IgD-negative memory B cell (primary cell): ENCODE results near the gene ALDH1A1. TPM values are rescaled to one million over a fixed set of nuclear protein-coding genes. Genes with fewer than 3 reads are reported as not detected.

Experiments
- H3K27ac Mint-ChIP-seq, 3 donors: one replicate each; pipeline ENCODE4 v1.8.0; 2020 to 2022; ENCODE audit warnings: mild to moderate bottlenecking in 3 of 3, mixed read lengths in 3 of 3, moderate library complexity in 1 of 3
- H3K27me3 Mint-ChIP-seq: one replicate; pipeline ENCODE4 v1.8.0; 2021; ENCODE audit warnings: mixed read lengths
- H3K36me3 Mint-ChIP-seq: one replicate; pipeline ENCODE4 v1.8.0; 2020; ENCODE audit warnings: mild to moderate bottlenecking, mixed read lengths
- H3K4me1 Mint-ChIP-seq, 3 donors: one replicate each; pipeline ENCODE4 v1.8.0; 2020 to 2022; ENCODE audit warnings: mixed read lengths in 3 of 3, mild to moderate bottlenecking in 1 of 3
- H3K4me3 Mint-ChIP-seq, 4 donors: one replicate each; pipeline ENCODE4 v1.8.0; 2020 to 2022; ENCODE audit warnings: mild to moderate bottlenecking in 4 of 4, mixed read lengths in 4 of 4, moderate library complexity in 3 of 4
- H3K9me3 Mint-ChIP-seq, 3 donors: one replicate each; pipeline ENCODE4 v1.8.0; 2020 to 2021; ENCODE audit warnings: mixed read lengths in 3 of 3, mild to moderate bottlenecking in 1 of 3
- polyA plus RNA-seq: library from polyadenylated mRNA; unstranded; fragments of 300-500 nt; fragmentation: Illumina TruSeq; gene quantifications from one replicate; pipeline ENCODE4 v1.2.3, GENCODE V29; 2021

Gene ALDH1A1
- polyA plus RNA-seq, 1 donor from 2014 or later, result 0.10 TPM

GRCh38 chr9:72924154-72924790 is 28.6 kb downstream of the ALDH1A1 start:
- H3K27ac Mint-ChIP-seq, result no peak overlapping the region
- H3K4me3 Mint-ChIP-seq, result no peak overlapping the region

GRCh38 chr9:72923077-72923476 is 29.8 kb downstream of the ALDH1A1 start:
- Mint-ChIP-seq H3K4me1 (no peaks in the 10 kb centered on the region), H3K9me3 (no peaks in the 10 kb centered on the region), H3K27ac (no peak overlapping the region), H3K4me3 (no peak overlapping the region), H3K27me3 (peaks cover 2% of the 10 kb centered on the region), H3K36me3 (peaks cover 2% of the 10 kb centered on the region)

More at GRCh38 chr9:72924154-72924790, 28.6 kb downstream of the ALDH1A1 start:
- Mint-ChIP-seq H3K4me1 (no peaks in the 10 kb centered on the region), H3K36me3 (peaks cover 2% of the 10 kb centered on the region), H3K9me3 (no peaks in the 10 kb centered on the region), H3K27me3 (peaks cover 2% of the 10 kb centered on the region)

- Mint-ChIP-seq H3K27me3 (no peaks in the 10 kb centered on the region), H3K27ac (no peak overlapping the region), H3K4me3 (no peak overlapping the region), H3K4me1 (no peaks in the 10 kb centered on the region), H3K9me3 (no peaks in the 10 kb centered on the region), H3K36me3 (peaks cover 2% of the 10 kb centered on the region)
Observed at GRCh38 chr9:72921888-72922654, 30.8 kb downstream of the ALDH1A1 start.

DNA sequence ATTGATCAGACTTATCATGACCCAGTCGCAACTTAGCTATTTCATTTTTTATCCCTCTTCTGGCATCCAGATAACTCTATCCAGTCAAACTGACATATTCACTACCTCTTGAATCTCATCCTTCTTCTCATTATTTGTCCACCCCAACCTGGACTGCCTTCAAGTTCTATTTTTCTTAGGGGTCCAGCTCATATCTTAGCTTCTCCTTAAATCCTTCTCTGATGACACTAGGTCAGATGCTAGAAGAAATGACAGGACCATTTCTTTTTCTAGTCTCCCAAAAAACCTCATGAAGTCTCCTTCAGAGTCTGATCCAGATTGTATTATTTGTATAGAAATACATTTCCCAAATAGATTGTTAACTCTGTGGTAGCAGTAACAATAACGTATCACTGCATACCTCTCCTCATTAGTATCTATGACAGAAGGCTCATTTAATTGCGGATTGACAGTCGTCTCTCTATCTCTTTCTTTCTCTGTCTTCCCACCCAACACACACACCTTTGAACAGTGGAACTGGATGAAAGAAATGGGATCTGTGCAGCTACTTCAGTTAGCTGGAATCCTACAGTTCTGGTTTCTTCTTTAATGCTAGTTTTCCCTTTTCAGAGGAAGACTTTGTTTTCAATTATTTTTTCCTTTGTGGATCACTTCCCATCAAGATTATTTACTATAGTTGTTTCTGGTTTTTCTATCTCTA is 33.5 kb downstream of the ALDH1A1 start:
- Mint-ChIP-seq H3K27me3 (no peaks in the 10 kb centered on the region), H3K27ac (no peak overlapping the region), H3K4me1 (no peaks in the 10 kb centered on the region), H3K9me3 (no peaks in the 10 kb centered on the region), H3K4me3 (no peak overlapping the region), H3K36me3 (peaks cover 2% of the 10 kb centered on the region)

GRCh38 chr9:72917892-72918509 is 34.9 kb downstream of the ALDH1A1 start:
- H3K4me3 Mint-ChIP-seq, result no peak overlapping the region

GRCh38 chr9:72915659-72916058 is 37.2 kb downstream of the ALDH1A1 start:
- Mint-ChIP-seq H3K4me1 (no peaks in the 10 kb centered on the region), H3K27me3 (no peaks in the 10 kb centered on the region), H3K27ac (no peak overlapping the region), H3K36me3 (no peaks in the 10 kb centered on the region), H3K9me3 (no peaks in the 10 kb centered on the region), H3K4me3 (no peak overlapping the region)

More at GRCh38 chr9:72917892-72918509, 34.9 kb downstream of the ALDH1A1 start:
- Mint-ChIP-seq H3K36me3 (peaks cover 2% of the 10 kb centered on the region), H3K9me3 (no peaks in the 10 kb centered on the region), H3K4me1 (no peaks in the 10 kb centered on the region), H3K27me3 (no peaks in the 10 kb centered on the region), H3K27ac (no peak overlapping the region)

DNA sequence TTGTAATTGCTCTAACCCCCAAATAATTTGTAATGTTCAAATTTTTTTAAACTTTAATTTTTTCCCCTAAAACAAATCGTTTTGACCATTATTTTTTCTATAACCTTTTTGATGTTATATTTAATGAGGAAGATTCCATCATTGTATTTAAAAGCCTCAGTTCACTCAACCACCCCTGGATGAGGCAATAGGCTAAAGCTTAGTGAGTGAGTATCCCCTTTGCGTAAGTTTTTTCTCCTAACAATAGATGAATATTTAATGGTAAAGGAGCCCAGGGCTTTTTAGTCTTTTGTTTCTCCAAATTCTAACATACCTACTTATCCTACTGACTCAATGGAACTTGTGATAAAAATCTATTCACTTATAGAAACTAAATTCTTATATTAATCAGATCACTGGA is 38.1 kb downstream of the ALDH1A1 start:
- H3K27me3 Mint-ChIP-seq, result no peaks in the 10 kb centered on the region
- no peak overlapping the region for H3K4me3 Mint-ChIP-seq
- no peaks in the 10 kb centered on the region for H3K9me3 Mint-ChIP-seq
- H3K36me3 Mint-ChIP-seq, result no peaks in the 10 kb centered on the region
- H3K4me1 Mint-ChIP-seq, result no peaks in the 10 kb centered on the region
- no peak overlapping the region for H3K27ac Mint-ChIP-seq

DNA sequence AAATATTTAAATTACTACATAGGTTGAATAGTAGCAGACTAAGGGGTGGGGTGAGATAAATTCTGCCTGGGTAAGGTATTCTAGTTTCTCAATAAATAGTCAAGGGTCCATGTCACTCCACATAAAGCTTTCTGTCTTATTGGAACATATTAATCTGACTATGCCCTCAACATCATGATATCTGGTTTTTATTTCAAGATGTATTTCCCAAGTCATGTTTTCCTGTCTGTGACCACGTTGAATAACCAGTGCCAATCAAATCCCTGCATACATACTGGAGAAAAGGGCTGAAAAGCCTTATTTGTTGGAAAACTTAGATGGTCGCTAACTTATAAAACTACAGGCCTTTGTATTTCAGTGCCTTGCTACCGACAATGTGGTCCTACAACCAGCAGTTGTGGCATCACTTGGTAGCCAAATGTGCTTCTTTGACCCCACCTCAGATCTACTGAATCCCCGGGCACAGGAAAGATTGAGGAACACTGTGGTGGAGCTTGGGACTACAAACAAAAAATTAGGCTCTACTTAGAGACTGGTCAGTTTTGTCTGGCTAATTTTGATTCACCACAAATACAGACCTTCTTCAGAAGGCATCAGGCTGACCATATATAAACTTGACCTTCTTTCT is 39.4 kb downstream of the ALDH1A1 start:
- no peaks in the 10 kb centered on the region for H3K4me1 Mint-ChIP-seq
- no peaks in the 10 kb centered on the region for H3K27me3 Mint-ChIP-seq
- H3K9me3 Mint-ChIP-seq, result no peaks in the 10 kb centered on the region

DNA sequence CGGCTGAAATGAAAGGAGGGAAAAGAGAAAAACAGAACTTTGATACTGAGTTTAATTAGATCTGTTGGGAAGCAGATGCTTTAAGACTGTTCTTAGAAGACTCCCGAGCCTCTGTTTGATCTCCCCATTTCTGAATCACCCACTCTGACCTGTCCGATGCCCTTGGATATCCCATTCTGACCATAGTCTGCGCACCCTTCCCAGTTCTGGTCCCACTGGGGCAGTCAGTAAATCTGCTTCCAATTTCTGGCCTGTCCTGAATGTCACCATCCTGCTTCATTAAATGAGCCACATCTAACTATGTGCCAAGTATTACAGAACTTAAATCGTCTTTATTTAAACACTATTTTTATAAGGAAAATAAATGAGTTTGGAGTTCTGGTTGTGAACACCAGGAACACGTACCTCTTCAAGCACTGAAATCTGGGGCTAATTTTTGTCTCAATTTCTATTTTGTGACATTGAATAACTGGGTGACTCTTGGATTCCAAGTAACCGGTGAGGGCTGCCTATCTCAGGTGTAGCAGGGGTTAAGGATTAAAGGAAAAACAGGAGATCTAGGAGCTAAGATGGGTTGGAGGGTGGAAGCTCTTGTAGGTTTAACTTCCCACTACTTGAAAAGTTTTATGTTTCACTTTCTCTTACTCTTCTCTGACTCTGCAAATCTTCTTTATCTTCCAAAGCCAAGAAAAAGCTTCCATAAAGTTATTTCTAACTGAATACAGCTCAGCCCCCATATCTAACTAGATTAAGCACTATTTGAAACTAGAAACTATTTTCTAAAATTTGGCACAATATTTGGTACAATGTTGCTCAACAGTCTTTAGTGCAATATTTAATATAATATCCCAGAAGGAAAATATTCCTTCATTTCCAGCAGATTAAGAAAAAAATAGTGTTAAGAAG is 40.1 kb downstream of the ALDH1A1 start:
- no peaks in the 10 kb centered on the region for H3K36me3 Mint-ChIP-seq
- no peaks in the 10 kb centered on the region for H3K27me3 Mint-ChIP-seq
- no peaks in the 10 kb centered on the region for H3K4me1 Mint-ChIP-seq
- H3K4me3 Mint-ChIP-seq, result no peak overlapping the region
- H3K9me3 Mint-ChIP-seq, result no peaks in the 10 kb centered on the region
- no peak overlapping the region for H3K27ac Mint-ChIP-seq

More for the DNA sequence above, 39.4 kb downstream of the ALDH1A1 start:
- H3K27ac Mint-ChIP-seq, result no peak overlapping the region
- H3K4me3 Mint-ChIP-seq, result no peak overlapping the region
- no peaks in the 10 kb centered on the region for H3K36me3 Mint-ChIP-seq

- H3K4me1 Mint-ChIP-seq, result no peaks in the 10 kb centered on the region
- H3K9me3 Mint-ChIP-seq, result no peaks in the 10 kb centered on the region
- H3K4me3 Mint-ChIP-seq, result no peak overlapping the region
- no peaks in the 10 kb centered on the region for H3K36me3 Mint-ChIP-seq
- no peaks in the 10 kb centered on the region for H3K27me3 Mint-ChIP-seq
- H3K27ac Mint-ChIP-seq, result no peak overlapping the region
Observed at GRCh38 chr9:72911816-72912215, 41.0 kb downstream of the ALDH1A1 start.

GRCh38 chr9:72911247-72911775 is 41.5 kb downstream of the ALDH1A1 start:
- H3K36me3 Mint-ChIP-seq, result no peaks in the 10 kb centered on the region
- no peaks in the 10 kb centered on the region for H3K27me3 Mint-ChIP-seq
- H3K4me1 Mint-ChIP-seq, result no peaks in the 10 kb centered on the region
- H3K4me3 Mint-ChIP-seq, result no peak overlapping the region
- no peaks in the 10 kb centered on the region for H3K9me3 Mint-ChIP-seq
- H3K27ac Mint-ChIP-seq, result no peak overlapping the region

DNA sequence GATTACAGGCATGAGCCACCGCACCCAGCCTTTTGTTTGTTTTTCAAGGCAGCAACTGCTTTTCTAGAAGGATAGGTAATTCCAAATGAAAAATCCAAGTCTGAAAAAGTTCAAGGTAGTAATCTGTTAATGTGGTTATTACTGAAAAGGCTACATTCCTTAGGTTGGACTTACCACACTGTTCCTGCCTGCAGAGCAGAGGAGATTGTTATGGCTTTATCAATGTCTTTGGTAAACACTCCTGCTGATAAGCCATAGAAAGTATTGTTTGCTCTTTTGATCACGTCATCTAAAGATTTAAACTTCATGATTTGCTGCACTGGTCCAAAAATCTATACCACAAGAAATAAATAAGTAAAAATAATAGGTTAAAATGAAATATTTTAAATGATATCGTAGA is 43.4 kb downstream of the ALDH1A1 start:
- H3K9me3 Mint-ChIP-seq, result peaks cover 0 to 2% (median 0%) of the 10 kb centered on the region in 3 donors
- no peak overlapping the region for H3K4me3 Mint-ChIP-seq
- H3K4me1 Mint-ChIP-seq, result no peaks in the 10 kb centered on the region
- no peaks in the 10 kb centered on the region for H3K36me3 Mint-ChIP-seq
- H3K27ac Mint-ChIP-seq, result no peak overlapping the region
- no peaks in the 10 kb centered on the region for H3K27me3 Mint-ChIP-seq

DNA sequence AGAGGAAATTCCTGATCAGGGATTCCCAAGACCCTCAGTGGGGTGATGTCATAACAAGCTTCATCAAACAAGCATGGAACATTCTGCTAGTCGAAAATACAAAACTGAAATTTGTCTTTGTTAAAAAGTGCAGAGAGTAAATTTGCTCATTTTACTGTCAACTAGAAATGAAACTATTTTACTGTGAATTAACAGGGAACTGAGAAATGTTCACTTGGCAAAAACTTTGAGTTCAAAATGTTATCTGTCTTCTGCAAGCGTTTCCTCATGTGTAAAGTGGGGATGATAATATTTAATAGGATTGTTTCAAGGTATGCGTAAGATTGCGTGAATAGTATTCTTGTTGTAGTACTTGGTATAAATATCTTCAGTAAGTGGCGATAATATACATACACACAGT is 45.4 kb downstream of the ALDH1A1 start:
- H3K4me3 Mint-ChIP-seq, result no peak overlapping the region
- peaks cover 0 to 2% (median 0%) of the 10 kb centered on the region in 3 donors for H3K9me3 Mint-ChIP-seq
- H3K36me3 Mint-ChIP-seq, result no peaks in the 10 kb centered on the region
- no peaks in the 10 kb centered on the region for H3K27me3 Mint-ChIP-seq
- H3K27ac Mint-ChIP-seq, result no peak overlapping the region
- H3K4me1 Mint-ChIP-seq, result no peaks in the 10 kb centered on the region

DNA sequence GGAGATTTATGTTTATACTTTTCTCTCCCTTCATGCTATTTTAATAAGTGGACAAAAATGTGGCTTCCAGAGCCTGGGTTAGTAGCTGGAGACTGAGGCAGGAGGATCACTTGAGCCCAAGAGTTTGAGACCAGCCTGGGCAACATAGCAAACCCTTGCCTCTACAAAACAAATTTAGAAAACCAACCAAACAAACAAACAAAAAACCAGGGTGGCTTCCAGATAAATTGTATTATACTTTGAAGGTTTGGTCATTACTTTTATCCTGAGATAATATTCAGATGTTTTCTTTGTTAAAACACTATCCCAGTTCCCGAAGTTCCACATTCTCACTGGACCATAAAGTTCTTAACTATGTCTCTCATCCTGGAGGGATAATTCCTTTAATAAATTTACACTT is 46.0 kb downstream of the ALDH1A1 start:
- no peaks in the 10 kb centered on the region for H3K4me1 Mint-ChIP-seq
- H3K27ac Mint-ChIP-seq, result no peak overlapping the region
- H3K4me3 Mint-ChIP-seq, result no peak overlapping the region
- peaks cover 0 to 2% (median 0%) of the 10 kb centered on the region in 3 donors for H3K9me3 Mint-ChIP-seq
- no peaks in the 10 kb centered on the region for H3K36me3 Mint-ChIP-seq
- H3K27me3 Mint-ChIP-seq, result no peaks in the 10 kb centered on the region
